Activated CD8-positive, alpha-beta T cell treated with anti-CD3 and anti-CD28 coated beads for 36 hours (primary cell): Measurements from ENCODE around the gene COL6A1. TPM values are rescaled to one million over a fixed set of nuclear protein-coding genes. Genes with fewer than 3 reads are reported as not detected.
A peak's percentile ranks its signal among the peaks of the same experiment; 100 is the strongest.

Experiments used
- ATAC-seq: fragments of 200-7000 bp; cut with Tn5 transposase; one replicate; pipeline ENCODE4 v1.10.0; 2021; ENCODE audit warnings: mild to moderate bottlenecking, moderate library complexity
- CTCF ChIA-PET: fragments of 350-600 bp; sonication (Branson Sonifier 250); formaldehyde crosslinking; loops from one replicate; lab custom pipeline; 2021; ENCODE audit warnings: antibody characterized with exemption; lab: Charles Lee
- POLR2A ChIA-PET: fragments of 350-600 bp; sonication (Branson Sonifier 250); formaldehyde crosslinking; loops from one replicate; lab custom pipeline; 2021; ENCODE audit warnings: antibody characterized with exemption; lab: Charles Lee
- DNase-seq: peaks from one replicate; pipeline ENCODE4 v3.0.0-alpha.2; 2020
- H3K27ac Mint-ChIP-seq: one replicate; pipeline ENCODE4 v1.8.0; 2021; ENCODE audit warnings: mild to moderate bottlenecking, mixed read lengths
- H3K27me3 Mint-ChIP-seq: one replicate; pipeline ENCODE4 v1.8.0; 2021; ENCODE audit warnings: mixed read lengths
- H3K36me3 Mint-ChIP-seq: one replicate; pipeline ENCODE4 v1.8.0; 2021; ENCODE audit warnings: low read depth, mixed read lengths
- H3K4me1 Mint-ChIP-seq: one replicate; pipeline ENCODE4 v1.8.0; 2021; ENCODE audit warnings: low read depth, mixed read lengths
- H3K4me3 Mint-ChIP-seq: one replicate; pipeline ENCODE4 v1.8.0; 2021; ENCODE audit warnings: mild to moderate bottlenecking, moderate library complexity, mixed read lengths
- H3K9me3 Mint-ChIP-seq: one replicate; pipeline ENCODE4 v1.8.0; 2021; ENCODE audit warnings: mixed read lengths
- intact Hi-C: fragments of 100-400 bp; cut with micrococcal nuclease; formaldehyde crosslinking; loops from one replicate; pipeline ENCODE4 v1.10.0; 2022
- total RNA-seq, 2 experiments: library from RNA; stranded (reverse); gene quantifications; one replicate each; pipeline ENCODE4 v1.2.3, GENCODE V29; 2021
- TF ChIP-seq, protein P1 (sequence below): fragments of 200-600 bp; IDR thresholded peaks from one replicate; pipeline ENCODE4 v1.8.0; 2022; ENCODE audit warnings: antibody characterized with exemption, mild to moderate bottlenecking

COL6A1 gene
- total RNA-seq, 2 experiments from 2014 or later = 4.1 to 5.2 TPM

DNA sequence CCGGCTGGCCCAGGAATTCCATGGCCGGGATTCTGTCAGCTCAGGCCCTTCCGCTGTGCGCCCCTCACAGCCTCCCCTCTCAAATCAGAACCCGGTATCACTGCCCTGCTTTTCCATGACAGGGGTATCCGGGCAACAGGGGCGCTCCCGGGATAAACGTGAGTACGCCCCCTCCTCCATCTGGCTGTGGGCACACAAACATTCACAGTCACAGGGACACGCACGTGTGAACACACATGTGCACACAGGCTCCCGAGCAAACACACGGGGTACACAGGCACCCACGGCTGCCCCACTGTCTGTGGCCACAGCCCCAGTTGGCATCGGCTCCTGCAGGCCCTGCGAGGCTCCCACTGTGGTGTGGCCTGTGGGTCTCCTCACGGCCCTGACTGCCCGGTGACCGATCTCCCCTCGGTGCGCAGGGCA lies 16.7 kb downstream of the COL6A1 start:
- H3K27ac Mint-ChIP-seq = no peak overlapping the region
- no peaks in the 10 kb centered on the region for H3K9me3 Mint-ChIP-seq
- H3K27me3 Mint-ChIP-seq = no peaks in the 10 kb centered on the region
- POLR2A ChIA-PET = no interaction called here
- H3K4me3 Mint-ChIP-seq = no peak overlapping the region
- no peaks in the 10 kb centered on the region for H3K4me1 Mint-ChIP-seq
- CTCF ChIA-PET = no interaction called here
- DNase-seq = peak; percentile 0
- TF ChIP-seq, protein P1, sequence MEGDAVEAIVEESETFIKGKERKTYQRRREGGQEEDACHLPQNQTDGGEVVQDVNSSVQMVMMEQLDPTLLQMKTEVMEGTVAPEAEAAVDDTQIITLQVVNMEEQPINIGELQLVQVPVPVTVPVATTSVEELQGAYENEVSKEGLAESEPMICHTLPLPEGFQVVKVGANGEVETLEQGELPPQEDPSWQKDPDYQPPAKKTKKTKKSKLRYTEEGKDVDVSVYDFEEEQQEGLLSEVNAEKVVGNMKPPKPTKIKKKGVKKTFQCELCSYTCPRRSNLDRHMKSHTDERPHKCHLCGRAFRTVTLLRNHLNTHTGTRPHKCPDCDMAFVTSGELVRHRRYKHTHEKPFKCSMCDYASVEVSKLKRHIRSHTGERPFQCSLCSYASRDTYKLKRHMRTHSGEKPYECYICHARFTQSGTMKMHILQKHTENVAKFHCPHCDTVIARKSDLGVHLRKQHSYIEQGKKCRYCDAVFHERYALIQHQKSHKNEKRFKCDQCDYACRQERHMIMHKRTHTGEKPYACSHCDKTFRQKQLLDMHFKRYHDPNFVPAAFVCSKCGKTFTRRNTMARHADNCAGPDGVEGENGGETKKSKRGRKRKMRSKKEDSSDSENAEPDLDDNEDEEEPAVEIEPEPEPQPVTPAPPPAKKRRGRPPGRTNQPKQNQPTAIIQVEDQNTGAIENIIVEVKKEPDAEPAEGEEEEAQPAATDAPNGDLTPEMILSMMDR = no peak
- no peaks in the 10 kb centered on the region for H3K36me3 Mint-ChIP-seq
- ATAC-seq = no peak
- intact Hi-C loops = no loop called here

DNA sequence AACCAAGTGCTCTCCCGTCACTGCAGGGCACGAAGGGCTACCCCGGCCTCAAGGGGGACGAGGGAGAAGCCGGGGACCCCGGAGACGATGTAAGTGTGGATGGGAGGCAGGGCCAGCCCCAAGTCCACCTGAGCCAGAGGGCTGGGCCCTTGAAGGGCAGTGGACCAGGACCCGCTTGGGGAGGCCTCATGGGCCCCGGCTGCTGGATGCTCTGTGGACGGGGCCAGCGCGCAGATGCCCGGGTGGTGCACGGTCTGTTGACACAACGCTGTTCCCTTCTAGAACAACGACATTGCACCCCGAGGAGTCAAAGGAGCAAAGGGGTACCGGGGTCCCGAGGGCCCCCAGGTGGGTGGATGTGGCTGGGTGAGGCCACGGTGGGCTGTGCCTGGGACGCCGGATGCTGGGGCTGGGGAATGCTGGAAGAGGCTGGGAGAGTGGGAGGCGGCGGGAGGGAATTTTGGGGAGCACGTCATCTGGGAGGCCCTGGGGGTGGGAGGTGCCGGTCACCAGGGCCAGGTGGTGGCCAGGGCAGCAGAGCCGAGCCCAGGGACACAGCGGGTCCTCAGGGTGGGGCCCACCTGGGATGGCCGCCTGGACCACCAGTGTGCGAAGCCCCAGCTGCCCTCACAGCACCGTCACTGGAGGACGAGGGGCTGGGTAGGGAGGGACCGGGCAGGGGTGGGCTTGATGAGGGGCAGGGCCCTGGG lies 17.5 kb downstream of the COL6A1 start:
- Mint-ChIP-seq H3K9me3 (no peaks in the 10 kb centered on the region), H3K4me1 (no peaks in the 10 kb centered on the region), H3K27ac (no peak overlapping the region), H3K27me3 (no peaks in the 10 kb centered on the region), H3K36me3 (no peaks in the 10 kb centered on the region), H3K4me3 (no peak overlapping the region)
- ChIA-PET POLR2A (no interaction called here), CTCF (no interaction called here)
- TF ChIP-seq, protein P1 = no peak
- ATAC-seq (no peak), DNase-seq (peak; percentile 0)
- intact Hi-C loops = no loop called here

DNA sequence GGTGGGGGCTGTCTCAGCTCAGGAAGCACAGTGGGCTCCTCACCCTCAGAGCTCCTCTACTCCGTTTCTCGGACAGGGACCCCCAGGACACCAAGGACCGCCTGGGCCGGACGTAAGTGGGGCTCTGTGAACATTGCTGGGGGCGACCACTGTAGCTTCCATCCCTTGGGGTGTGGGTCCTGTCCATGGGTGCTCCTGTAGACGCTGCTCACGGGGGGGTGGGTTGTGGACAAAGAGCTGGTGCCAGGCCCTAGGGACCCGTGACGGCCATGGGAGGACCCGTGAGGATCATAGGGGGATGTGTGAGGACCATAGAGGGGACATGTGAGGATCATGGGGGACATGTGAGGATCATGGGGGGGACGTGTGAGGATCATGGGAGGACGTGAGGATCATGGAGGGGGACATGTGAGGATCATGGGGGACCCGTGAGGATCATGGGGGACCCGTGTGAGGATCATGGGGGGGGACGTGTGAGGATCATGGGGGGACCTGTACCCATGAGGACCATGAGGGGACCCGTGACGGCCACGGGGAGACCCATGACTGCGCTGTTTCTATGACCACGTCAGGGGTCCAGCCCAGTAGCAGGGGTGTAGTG lies 18.1 kb downstream of the COL6A1 start:
- H3K4me3 Mint-ChIP-seq = no peak overlapping the region
- peak; percentile 0 for DNase-seq
- POLR2A ChIA-PET = no interaction called here
- H3K36me3 Mint-ChIP-seq = no peaks in the 10 kb centered on the region
- TF ChIP-seq, protein P1 = no peak
- no peaks in the 10 kb centered on the region for H3K4me1 Mint-ChIP-seq
- H3K27me3 Mint-ChIP-seq = no peaks in the 10 kb centered on the region
- CTCF ChIA-PET = no interaction called here
- no peak overlapping the region for H3K27ac Mint-ChIP-seq
- intact Hi-C loops = no loop called here
- H3K9me3 Mint-ChIP-seq = no peaks in the 10 kb centered on the region
- no peak for ATAC-seq

DNA sequence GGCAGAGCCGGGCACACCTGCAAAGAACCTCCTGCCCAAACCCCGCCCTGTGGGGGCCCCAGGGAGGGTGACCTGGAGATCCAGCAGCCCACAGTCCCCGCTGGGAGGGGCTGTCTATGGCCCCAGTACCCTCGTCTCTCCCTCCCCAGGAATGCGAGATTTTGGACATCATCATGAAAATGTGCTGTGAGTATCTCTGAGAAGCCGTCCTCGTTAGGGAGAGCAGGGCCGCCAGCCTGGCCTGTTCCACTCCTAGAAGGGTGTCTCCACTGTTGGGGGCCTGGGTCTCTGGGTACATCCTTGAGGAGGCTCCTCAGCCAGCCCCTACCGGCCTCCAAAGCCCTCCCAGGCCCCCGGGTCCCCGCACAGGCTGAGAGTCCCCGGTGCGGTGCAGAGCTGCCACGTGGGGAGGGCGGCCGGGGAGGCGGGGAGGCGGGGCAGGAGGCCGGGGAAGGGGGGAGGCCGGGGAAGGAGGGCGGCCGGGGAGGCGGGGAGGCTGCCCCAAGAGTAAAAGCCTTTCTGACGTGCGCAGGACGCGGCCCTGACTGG lies 18.7 kb downstream of the COL6A1 start:
- intact Hi-C loops = no loop called here
- H3K27me3 Mint-ChIP-seq = no peaks in the 10 kb centered on the region
- H3K36me3 Mint-ChIP-seq = no peaks in the 10 kb centered on the region
- no peaks in the 10 kb centered on the region for H3K9me3 Mint-ChIP-seq
- no peaks in the 10 kb centered on the region for H3K4me1 Mint-ChIP-seq
- POLR2A ChIA-PET = no interaction called here
- TF ChIP-seq, protein P1 = no peak
- peak; percentile 0 for DNase-seq
- ATAC-seq = no peak
- no peak overlapping the region for H3K4me3 Mint-ChIP-seq
- CTCF ChIA-PET = no interaction called here
- no peak overlapping the region for H3K27ac Mint-ChIP-seq
